GM12874 (cell line): ENCODE results near the gene GH2.

Experiments
- CTCF ChIP-seq: IDR thresholded peaks from 2 replicates; pipeline ENCODE4 v1.5.1; 2011; ENCODE audit warnings: low read depth, mild to moderate bottlenecking, control low read depth, low read length, moderate library complexity; ENCODE audit not compliant: insufficient read depth

Gene GH2

GRCh38 chr17:63838631-63839171 is 43.0 kb downstream of the GH2 start:
- no peak for TF ChIP-seq CTCF

GRCh38 chr17:63837962-63838600 is 43.7 kb downstream of the GH2 start:
- TF ChIP-seq CTCF: no peak

DNA sequence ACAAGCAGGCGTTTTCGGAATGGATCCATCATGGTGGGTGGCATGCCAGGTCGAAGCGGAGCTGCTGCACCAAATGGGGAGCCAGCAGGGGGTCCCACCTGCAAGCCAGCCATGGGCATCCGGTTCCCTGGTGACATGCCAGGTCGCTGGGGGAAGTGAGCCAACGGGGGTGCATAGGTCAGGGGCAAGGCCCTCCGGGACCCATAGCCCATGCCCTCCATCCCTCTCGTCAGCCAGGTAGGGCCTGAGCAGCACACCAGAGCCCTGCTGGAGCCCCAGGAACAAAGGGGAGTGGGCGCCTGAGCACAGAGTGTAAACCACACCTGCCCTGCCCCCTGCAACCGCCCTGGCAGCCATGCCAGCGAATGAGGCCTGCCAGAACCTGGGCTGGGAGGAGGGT is 44.3 kb downstream of the GH2 start:
- TF ChIP-seq CTCF: no peak

DNA sequence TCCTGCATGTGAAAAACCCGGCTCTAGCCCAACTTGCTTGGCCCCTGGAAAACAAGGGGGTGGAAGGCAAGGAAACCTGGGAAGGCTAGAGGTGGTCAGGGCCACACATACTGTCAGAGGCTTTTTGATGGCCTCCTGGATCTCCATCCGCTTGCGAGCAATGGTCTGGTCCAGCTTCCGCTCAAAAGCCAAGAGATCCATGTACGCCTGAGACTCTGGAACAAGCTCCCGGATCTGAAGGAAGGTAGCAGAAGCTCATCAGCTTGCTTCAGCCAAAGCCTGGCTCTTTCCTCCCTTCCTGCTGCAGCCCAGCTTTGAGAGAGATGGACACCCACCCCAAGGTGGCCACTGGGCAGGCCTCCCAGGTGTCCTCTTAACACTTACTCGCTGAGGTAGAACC is 44.9 kb downstream of the GH2 start:
- TF ChIP-seq CTCF: no peak

- TF ChIP-seq CTCF: no peak
Measured at GRCh38 chr17:63835167-63835720, 46.5 kb downstream of the GH2 start.

GRCh38 chr17:63834431-63835166 is 47.1 kb downstream of the GH2 start:
- TF ChIP-seq CTCF: peak; percentile 72

GRCh38 chr17:63833741-63834373 is 47.9 kb downstream of the GH2 start:
- TF ChIP-seq CTCF: no peak
